ENCODE measurements around the gene PHAF1.
A peak's percentile ranks its signal among the peaks of the same experiment; 100 is the strongest.

The PHAF1 gene

GRCh38 chr16:67163164-67163998 lies 53.6 kb downstream of the PHAF1 start:
- DNase-seq (ENCODE audit: low spot score): no peak

- DNase-seq (ENCODE audit: low spot score): no peak
Measured at GRCh38 chr16:67163999-67164558, 54.3 kb downstream of the PHAF1 start.

GRCh38 chr16:67164599-67165061 lies 54.9 kb downstream of the PHAF1 start, which contains the start of gene HSF4:
TSS of gene HSF4 (plus strand) at chr16:67164745. CDS start at chr16:67164812, 67 bp downstream.
- peak; percentile 50 for DNase-seq (ENCODE audit: low spot score)

GRCh38 chr16:67165121-67166078 lies 55.7 kb downstream of the PHAF1 start:
- DNase-seq (ENCODE audit: low spot score): no peak

- no peak for DNase-seq (ENCODE audit: low spot score)
Measured at GRCh38 chr16:67166110-67166547, 56.4 kb downstream of the PHAF1 start.

DNA sequence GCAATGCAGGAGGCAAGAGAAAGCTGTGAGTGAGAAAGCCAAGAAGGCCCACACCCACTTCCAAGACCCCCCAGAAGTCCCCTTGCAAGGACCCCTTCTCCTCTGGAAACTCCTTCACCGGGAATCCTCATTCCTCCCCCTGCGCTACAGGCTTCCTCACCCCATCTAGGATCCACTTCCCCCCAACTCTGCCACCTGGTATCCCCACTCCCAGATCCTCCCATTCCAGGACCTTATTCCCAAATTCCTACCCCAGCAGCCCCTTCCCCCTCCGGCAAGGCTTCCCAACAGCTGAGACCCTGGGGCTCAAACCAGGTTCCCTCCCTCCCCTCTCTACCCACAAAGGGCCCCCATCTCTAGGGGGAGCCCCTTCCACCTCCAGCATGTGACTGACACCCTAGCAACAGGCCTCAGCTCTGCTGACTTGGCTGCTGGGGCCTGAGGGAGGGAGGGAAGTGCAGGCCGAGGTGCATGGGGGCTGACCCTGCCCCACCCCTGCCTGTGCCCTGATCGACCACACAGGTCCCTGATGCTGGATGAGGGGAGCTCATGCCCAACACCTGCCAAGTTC lies 56.9 kb downstream of the PHAF1 start:
- no peak for DNase-seq (ENCODE audit: low spot score)

DNA sequence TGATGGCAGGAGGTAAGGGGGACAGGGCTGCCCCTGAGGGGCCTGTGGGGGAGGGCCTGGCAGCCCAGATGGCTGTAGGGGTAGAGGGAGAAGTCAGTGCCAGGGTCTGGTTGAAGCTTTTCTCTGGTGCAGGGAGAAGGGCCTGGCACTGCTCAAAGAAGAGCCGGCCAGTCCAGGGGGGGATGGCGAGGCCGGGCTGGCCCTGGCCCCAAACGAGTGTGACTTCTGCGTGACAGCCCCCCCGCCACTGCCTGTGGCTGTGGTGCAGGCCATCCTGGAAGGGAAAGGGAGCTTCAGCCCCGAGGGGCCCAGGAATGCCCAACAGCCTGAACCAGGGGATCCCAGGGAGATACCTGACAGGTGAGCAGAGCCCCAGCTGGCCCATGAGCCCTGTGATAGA lies 57.8 kb downstream of the PHAF1 start:
- no peak for DNase-seq (ENCODE audit: low spot score)

DNA sequence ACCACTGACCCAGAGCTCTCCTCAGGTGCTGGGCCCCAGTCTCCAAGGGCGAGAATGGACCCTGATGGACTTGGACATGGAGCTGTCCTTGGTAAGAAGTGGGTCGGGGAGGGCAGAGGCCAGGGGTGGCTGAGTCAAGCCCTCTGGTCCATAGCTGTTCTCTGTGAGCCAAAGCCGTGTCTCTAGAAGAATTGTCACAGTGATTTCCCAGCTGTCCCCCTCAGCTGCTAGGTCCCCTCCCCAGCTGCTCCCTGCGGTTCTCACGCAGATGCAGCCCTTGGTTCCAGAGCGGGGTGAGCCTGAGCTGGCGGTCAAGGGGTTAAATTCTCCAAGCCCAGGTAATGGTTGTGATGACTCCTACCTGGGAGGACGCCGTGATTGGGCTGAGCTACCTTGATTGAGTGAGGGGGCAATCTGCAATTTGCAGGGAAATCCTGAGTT lies 59.3 kb downstream of the PHAF1 start:
- no peak for DNase-seq (ENCODE audit: low spot score)

DNA sequence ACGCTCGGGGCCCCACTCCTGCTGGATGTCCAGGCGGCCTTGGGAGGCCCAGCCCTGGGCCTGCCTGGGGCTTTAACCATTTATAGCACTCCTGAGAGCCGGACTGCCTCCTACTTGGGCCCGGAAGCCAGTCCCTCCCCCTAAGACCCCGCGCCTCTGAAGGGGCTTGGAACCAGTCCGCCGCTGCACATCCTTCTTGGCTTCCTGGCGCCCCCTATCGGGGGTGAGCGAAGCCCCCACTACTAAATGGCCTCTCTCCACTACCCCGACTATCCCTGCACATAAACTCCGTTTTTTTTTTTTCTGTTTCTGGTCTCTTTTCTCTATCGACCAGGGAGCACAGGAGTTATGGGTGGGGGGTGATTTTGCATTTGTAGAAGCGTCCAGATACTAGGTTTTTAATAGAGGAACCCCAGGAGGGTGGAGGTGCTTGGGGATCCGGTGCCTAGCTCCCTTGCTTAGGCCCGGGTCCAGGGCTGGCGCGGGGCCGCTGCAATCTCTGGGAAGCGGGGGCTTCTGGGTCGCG lies 60.0 kb downstream of the PHAF1 start:
- DNase-seq (ENCODE audit: low spot score): peak; percentile 62

DNA sequence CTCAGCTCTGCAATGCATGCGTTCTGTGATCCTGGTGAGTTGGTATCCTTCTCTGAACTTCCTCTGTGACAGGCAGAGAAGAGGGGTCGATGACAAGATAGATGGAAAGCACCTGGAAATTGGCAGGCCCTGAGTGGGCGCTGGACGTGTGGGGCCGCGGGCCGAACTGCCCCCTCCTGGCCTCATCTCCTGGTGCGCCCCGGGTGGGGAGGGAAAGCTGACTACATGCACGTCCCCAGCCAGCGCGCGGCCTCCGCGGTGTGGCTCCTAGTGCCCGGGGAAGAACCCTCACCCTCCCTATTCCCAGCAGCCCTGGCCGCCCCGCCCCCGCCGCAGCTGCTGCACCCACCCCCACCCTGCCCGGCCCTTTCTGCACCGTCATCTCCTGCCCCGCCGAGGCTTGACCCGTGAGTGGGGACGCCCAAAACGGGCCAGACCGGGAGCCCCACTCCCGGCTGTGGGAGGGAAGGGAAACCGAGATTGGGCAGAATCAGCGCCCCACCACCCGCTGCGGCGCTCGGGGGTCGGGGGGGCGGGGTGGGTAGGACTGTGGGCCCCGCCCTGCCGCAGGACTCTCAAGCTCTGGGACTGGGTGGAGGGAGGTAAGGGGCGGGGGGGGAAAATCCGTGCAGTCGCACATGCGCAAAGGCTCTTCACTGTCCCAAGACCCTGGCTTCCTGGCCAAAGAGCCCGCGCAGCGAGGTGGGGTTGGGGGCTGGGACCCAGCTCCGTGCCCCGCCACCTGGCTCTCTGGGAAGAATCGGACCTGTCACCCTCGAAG lies 60.6 kb downstream of the PHAF1 start, which contains the start of gene NOL3:
TSS of gene NOL3 (plus strand) at position 371 of the 781 bp plus-strand sequence.
- DNase-seq (ENCODE audit: low spot score): peak; percentile 74

- DNase-seq (ENCODE audit: low spot score): no peak
Measured at GRCh38 chr16:67170949-67171649, 61.4 kb downstream of the PHAF1 start.

DNA sequence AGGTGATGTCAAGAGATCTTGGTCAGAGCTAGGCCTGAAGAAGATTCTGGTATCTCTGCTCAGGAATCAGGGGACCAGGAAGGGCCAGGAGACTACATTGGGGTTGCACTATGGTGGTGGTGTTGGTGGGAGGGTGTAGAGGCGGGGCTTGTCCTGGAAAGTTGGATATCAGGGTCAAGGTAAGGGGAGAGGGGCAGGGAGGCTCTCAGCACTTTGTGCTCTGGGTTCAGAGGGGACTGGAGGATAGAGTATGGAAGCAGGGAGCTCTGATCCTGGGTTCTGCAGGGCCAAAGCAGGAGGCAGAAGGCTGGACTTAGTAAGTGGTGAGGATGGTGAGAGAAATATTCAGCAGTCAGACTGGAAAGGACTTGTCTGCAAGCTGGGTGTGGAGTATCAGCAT lies 63.6 kb downstream of the PHAF1 start:
- DNase-seq (ENCODE audit: low spot score): no peak

GRCh38 chr16:67173808-67174705 lies 64.3 kb downstream of the PHAF1 start:
- peak; percentile 70 for DNase-seq (ENCODE audit: low spot score)

DNA sequence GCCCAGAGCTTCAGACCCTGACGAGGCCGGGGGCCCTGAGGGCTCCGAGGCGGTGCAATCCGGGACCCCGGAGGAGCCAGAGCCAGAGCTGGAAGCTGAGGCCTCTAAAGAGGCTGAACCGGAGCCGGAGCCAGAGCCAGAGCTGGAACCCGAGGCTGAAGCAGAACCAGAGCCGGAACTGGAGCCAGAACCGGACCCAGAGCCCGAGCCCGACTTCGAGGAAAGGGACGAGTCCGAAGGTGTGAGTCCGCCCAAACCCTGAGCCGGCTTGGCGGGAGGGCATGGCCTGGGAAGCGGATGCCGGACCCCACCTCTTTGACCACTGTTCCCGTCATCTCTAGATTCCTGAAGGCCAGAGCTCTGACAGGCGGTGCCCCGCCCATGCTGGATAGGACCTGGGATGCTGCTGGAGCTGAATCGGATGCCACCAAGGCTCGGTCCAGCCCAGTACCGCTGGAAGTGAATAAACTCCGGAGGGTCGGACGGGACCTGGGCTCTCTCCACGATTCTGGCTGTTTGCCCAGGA lies 65.0 kb downstream of the PHAF1 start:
- no peak for DNase-seq (ENCODE audit: low spot score)

- DNase-seq (ENCODE audit: low spot score): no peak
Measured at GRCh38 chr16:67176662-67177061, 66.9 kb downstream of the PHAF1 start.

- DNase-seq (ENCODE audit: low spot score): peak; percentile 95
Measured at GRCh38 chr16:67177743-67178699, 68.3 kb downstream of the PHAF1 start.

GRCh38 chr16:67179421-67180080 lies 69.8 kb downstream of the PHAF1 start:
- DNase-seq (ENCODE audit: low spot score): no peak

All from iPS-NIHi11 (cell line).